GM23338 (cell line): ENCODE data around the gene DYNLRB1. TPM values are rescaled to one million over a fixed set of nuclear protein-coding genes. Genes with fewer than 3 reads are reported as not detected.

Source experiments
- ATAC-seq: fragments of 200-7000 bp; cut with Tn5 transposase; 3 replicates; pipeline ENCODE4 v1.9.1; 2020
- DNase-seq: peaks from one replicate; pipeline ENCODE4 v3.0.0-alpha.2; 2015; ENCODE audit warnings: low spot score
- H2AFZ ChIP-seq: fragments of 200-600 bp; sonication (generic); 2 replicates; pipeline ENCODE4 v1.8.0; 2016; ENCODE audit warnings: antibody characterized with exemption, mild to moderate bottlenecking, moderate library complexity
- H3F3A ChIP-seq: fragments of 200-600 bp; sonication (generic); replicated peaks from 2 replicates; pipeline ENCODE4 v1.8.0; 2017; ENCODE audit warnings: antibody characterized with exemption, mixed run types, low read depth
- H3K27ac ChIP-seq: fragments of 200-600 bp; sonication (generic); 2 replicates; pipeline ENCODE4 v1.6.1; 2016; ENCODE audit warnings: low read depth
- H3K27me3 ChIP-seq: fragments of 200-600 bp; sonication (generic); 2 replicates; pipeline ENCODE4 v1.8.0; 2016; ENCODE audit warnings: mild to moderate bottlenecking, mixed run types, moderate library complexity; ENCODE audit not compliant: insufficient read depth
- H3K36me3 ChIP-seq: fragments of 200-600 bp; sonication (generic); 2 replicates; pipeline ENCODE4 v1.8.0; 2016; ENCODE audit warnings: mild to moderate bottlenecking; ENCODE audit not compliant: insufficient read depth
- H3K4me1 ChIP-seq: fragments of 200-600 bp; sonication (generic); 2 replicates; pipeline ENCODE4 v1.8.0; 2016; ENCODE audit warnings: mild to moderate bottlenecking, moderate library complexity; ENCODE audit not compliant: insufficient read depth
- H3K4me2 ChIP-seq: fragments of 200-600 bp; sonication (generic); 2 replicates; pipeline ENCODE4 v1.7.1; 2017; ENCODE audit warnings: mixed run types
- H3K4me3 ChIP-seq: fragments of 200-600 bp; sonication (generic); 2 replicates; pipeline ENCODE4 v1.6.1; 2016; ENCODE audit warnings: mixed run types
- H3K79me2 ChIP-seq: fragments of 200-600 bp; sonication (generic); replicated peaks from 2 replicates; pipeline ENCODE4 v1.8.0; 2017; ENCODE audit warnings: mild to moderate bottlenecking; ENCODE audit not compliant: insufficient read depth
- H3K9me2 ChIP-seq: fragments of 200-600 bp; sonication (generic); 2 replicates; pipeline ENCODE4 v1.8.0; 2017; ENCODE audit not compliant: insufficient read depth
- H4K20me1 ChIP-seq: fragments of 200-600 bp; sonication (generic); replicated peaks from 2 replicates; pipeline ENCODE4 v1.8.0; 2017; ENCODE audit warnings: mild to moderate bottlenecking; ENCODE audit not compliant: insufficient read depth
- H3K27ac Mint-ChIP-seq: 2 replicates; pipeline ENCODE4 v1.8.0; 2020; ENCODE audit warnings: inconsistent platforms, mild to moderate bottlenecking, moderate library complexity, mixed read lengths
- H3K27me3 Mint-ChIP-seq: 3 replicates; pipeline ENCODE4 v1.8.0; 2022; ENCODE audit warnings: low read depth, mild to moderate bottlenecking, moderate library complexity, mixed read lengths, inconsistent platforms; ENCODE audit not compliant: insufficient read depth, poor library complexity
- H3K36me3 Mint-ChIP-seq: 3 replicates; pipeline ENCODE4 v1.8.0; 2021; ENCODE audit warnings: low read depth, mild to moderate bottlenecking, inconsistent platforms, moderate library complexity, mixed read lengths
- H3K4me1 Mint-ChIP-seq: 3 replicates; pipeline ENCODE4 v1.8.0; 2020; ENCODE audit warnings: mild to moderate bottlenecking, inconsistent platforms, mixed read lengths
- H3K4me3 Mint-ChIP-seq: 3 replicates; pipeline ENCODE4 v1.8.0; 2021; ENCODE audit warnings: moderate library complexity, mild to moderate bottlenecking, inconsistent platforms, mixed read lengths
- H3K9me3 Mint-ChIP-seq: 3 replicates; pipeline ENCODE4 v1.8.0; 2020; ENCODE audit warnings: moderate library complexity, mild to moderate bottlenecking, inconsistent platforms, mixed read lengths
- CREB1 ChIP-seq: fragments of 250-450 bp; sonication (Bioruptor Pico); IDR thresholded peaks from 2 replicates; pipeline ENCODE4 v1.5.0; 2020; ENCODE audit warnings: low read depth, mild to moderate bottlenecking, moderate library complexity
- EZH2 ChIP-seq: fragments of 200-600 bp; sonication (generic); IDR thresholded peaks from one replicate; pipeline ENCODE4 v1.8.0; 2017; ENCODE audit warnings: antibody characterized with exemption, mild to moderate bottlenecking, low read depth; ENCODE audit not compliant: unreplicated experiment
- EZH2phosphoT487 ChIP-seq: fragments of 200-600 bp; sonication (generic); IDR thresholded peaks from one replicate; pipeline ENCODE4 v1.8.1; 2018; ENCODE audit warnings: antibody characterized with exemption; ENCODE audit not compliant: unreplicated experiment
- JUNB ChIP-seq: IDR thresholded peaks from one replicate; pipeline ENCODE4 v1.6.1; 2016; ENCODE audit warnings: antibody characterized with exemption; ENCODE audit not compliant: unreplicated experiment
- NANOG ChIP-seq: IDR thresholded peaks from 2 replicates; pipeline ENCODE4 v1.6.1; 2016; ENCODE audit warnings: antibody characterized with exemption, borderline replicate concordance
- POLR2AphosphoS5 ChIP-seq: IDR thresholded peaks from 2 replicates; pipeline ENCODE4 v1.6.1; 2016; ENCODE audit warnings: antibody characterized with exemption, low read depth
- STAT1 ChIP-seq: IDR thresholded peaks from one replicate; pipeline ENCODE4 v1.6.1; 2016; ENCODE audit warnings: antibody characterized with exemption; ENCODE audit not compliant: unreplicated experiment
- ZNF114 ChIP-seq: fragments of 250-450 bp; sonication (Bioruptor Pico); IDR thresholded peaks from 2 replicates; pipeline ENCODE4 v1.5.0; 2020; ENCODE audit warnings: mild to moderate bottlenecking, moderate library complexity
- ZNF331 ChIP-seq: fragments of 250-450 bp; sonication (Bioruptor Pico); IDR thresholded peaks from 2 replicates; pipeline ENCODE4 v1.5.0; 2020; ENCODE audit warnings: low read depth, mild to moderate bottlenecking, moderate library complexity
- polyA plus RNA-seq: library from polyadenylated mRNA; unstranded; fragments of >200 nt; fragmentation: Nextera tagmentation; extraction: Ambion mirVana; gene quantifications from 2 replicates; pipeline ENCODE4 v1.2.1, GENCODE V29; 2016
- total RNA-seq: library from RNA; depleted of rRNA; stranded (reverse); fragments of >200 nt; shearing (Covaris generic); gene quantifications from 2 replicates; pipeline ENCODE4 v1.2.3, GENCODE V29; 2014
- TF ChIP-seq, protein P1 (sequence below): fragments of 250-450 bp; sonication (Bioruptor Pico); IDR thresholded peaks from 2 replicates; pipeline ENCODE4 v1.5.0; 2020; ENCODE audit warnings: mild to moderate bottlenecking, moderate library complexity
- TF ChIP-seq, protein P2 (sequence below): IDR thresholded peaks from 2 replicates; pipeline ENCODE4 v1.6.1; 2016; ENCODE audit warnings: antibody characterized with exemption
- TF ChIP-seq, protein P3 (sequence below): IDR thresholded peaks from one replicate; pipeline ENCODE4 v1.6.1; 2018; ENCODE audit warnings: antibody characterized with exemption; ENCODE audit not compliant: unreplicated experiment
- TF ChIP-seq, protein P4 (sequence below), 2 experiments: fragments of 200-600 bp in 1 of 2; sonication (generic) in 1 of 2; conservative IDR thresholded peaks; 2 replicates each; pipeline versions ENCODE4 v1.5.1 to v1.6.1; 2016 to 2017; ENCODE audit warnings: antibody characterized with exemption in 2 of 2, low read depth in 2 of 2, mild to moderate bottlenecking in 2 of 2, moderate library complexity in 1 of 2

DYNLRB1 gene
- total and polyA plus RNA-seq, 2 experiments from 2014 or later: 107 to 376 TPM

DNA sequence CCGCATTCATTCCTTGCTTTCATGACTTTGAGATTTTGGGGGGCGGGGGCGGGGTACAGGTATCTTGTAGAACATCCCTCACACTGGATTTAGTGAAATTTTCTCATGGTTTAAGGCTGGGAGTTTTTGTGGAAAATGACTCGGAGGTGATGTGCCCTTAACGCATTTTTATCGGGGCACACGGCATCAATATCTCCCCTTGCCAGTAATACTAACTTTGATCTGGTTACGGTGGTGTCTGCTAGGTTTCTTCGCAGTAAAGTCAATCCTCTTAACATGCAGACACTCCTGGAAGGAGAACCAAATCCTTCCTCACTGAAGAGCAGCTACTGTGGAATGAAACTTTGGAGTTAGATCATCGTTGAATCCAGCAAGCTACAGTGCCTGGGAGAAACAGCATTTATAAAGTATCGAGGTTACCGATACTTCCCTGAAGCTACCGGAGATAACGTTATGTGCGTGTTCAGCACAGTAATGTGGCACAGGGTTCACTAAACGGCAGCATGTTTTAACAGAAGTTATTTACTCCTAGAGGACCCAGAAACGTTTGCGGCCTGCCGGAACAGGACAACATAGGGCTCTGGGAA, 1.2 kb upstream of the DYNLRB1 start:
- Mint-ChIP-seq H3K36me3 (peaks cover 7% of the 10 kb centered on the region; the same call in 1 of the 3 replicates), H3K4me3 (peak overlapping the region; percentile 97), H3K27me3 (peaks cover 11% of the 10 kb centered on the region), H3K9me3 (no peaks in the 10 kb centered on the region), H3K27ac (peak overlapping the region; percentile 98), H3K4me1 (peaks cover 12% of the 10 kb centered on the region; the same call in 2 of the 3 replicates)
- Histone ChIP-seq H3K36me3 (no peaks in the 10 kb centered on the region; the same call in 1 of the 2 replicates), H4K20me1 (peaks cover 13% of the 10 kb centered on the region; the same call in 1 of the 2 replicates), H3K27ac (peak overlapping the region; percentile 88), H3K4me1 (peaks cover 8% of the 10 kb centered on the region), H2AFZ (peak overlapping the region; percentile 50), H3K4me2 (peak overlapping the region; percentile 87), H3K27me3 (no peaks in the 10 kb centered on the region), H3K79me2 (peaks cover 33% of the 10 kb centered on the region), H3K9me2 (no peaks in the 10 kb centered on the region), H3F3A (peaks cover 3% of the 10 kb centered on the region; the same call in 1 of the 2 replicates), H3K4me3 (peak overlapping the region; percentile 88)
- no peak for DNase-seq
- ATAC-seq: no peak
- TF ChIP-seq NANOG (no peak), ZNF114 (CRISPR knock-in tag) (no peak), EZH2phosphoT487 (no peak), POLR2AphosphoS5 (no peak), EZH2 (no peak), JUNB (no peak), CREB1 (CRISPR knock-in tag) (no peak), STAT1 (no peak), ZNF331 (no peak)
- TF ChIP-seq, protein P1, sequence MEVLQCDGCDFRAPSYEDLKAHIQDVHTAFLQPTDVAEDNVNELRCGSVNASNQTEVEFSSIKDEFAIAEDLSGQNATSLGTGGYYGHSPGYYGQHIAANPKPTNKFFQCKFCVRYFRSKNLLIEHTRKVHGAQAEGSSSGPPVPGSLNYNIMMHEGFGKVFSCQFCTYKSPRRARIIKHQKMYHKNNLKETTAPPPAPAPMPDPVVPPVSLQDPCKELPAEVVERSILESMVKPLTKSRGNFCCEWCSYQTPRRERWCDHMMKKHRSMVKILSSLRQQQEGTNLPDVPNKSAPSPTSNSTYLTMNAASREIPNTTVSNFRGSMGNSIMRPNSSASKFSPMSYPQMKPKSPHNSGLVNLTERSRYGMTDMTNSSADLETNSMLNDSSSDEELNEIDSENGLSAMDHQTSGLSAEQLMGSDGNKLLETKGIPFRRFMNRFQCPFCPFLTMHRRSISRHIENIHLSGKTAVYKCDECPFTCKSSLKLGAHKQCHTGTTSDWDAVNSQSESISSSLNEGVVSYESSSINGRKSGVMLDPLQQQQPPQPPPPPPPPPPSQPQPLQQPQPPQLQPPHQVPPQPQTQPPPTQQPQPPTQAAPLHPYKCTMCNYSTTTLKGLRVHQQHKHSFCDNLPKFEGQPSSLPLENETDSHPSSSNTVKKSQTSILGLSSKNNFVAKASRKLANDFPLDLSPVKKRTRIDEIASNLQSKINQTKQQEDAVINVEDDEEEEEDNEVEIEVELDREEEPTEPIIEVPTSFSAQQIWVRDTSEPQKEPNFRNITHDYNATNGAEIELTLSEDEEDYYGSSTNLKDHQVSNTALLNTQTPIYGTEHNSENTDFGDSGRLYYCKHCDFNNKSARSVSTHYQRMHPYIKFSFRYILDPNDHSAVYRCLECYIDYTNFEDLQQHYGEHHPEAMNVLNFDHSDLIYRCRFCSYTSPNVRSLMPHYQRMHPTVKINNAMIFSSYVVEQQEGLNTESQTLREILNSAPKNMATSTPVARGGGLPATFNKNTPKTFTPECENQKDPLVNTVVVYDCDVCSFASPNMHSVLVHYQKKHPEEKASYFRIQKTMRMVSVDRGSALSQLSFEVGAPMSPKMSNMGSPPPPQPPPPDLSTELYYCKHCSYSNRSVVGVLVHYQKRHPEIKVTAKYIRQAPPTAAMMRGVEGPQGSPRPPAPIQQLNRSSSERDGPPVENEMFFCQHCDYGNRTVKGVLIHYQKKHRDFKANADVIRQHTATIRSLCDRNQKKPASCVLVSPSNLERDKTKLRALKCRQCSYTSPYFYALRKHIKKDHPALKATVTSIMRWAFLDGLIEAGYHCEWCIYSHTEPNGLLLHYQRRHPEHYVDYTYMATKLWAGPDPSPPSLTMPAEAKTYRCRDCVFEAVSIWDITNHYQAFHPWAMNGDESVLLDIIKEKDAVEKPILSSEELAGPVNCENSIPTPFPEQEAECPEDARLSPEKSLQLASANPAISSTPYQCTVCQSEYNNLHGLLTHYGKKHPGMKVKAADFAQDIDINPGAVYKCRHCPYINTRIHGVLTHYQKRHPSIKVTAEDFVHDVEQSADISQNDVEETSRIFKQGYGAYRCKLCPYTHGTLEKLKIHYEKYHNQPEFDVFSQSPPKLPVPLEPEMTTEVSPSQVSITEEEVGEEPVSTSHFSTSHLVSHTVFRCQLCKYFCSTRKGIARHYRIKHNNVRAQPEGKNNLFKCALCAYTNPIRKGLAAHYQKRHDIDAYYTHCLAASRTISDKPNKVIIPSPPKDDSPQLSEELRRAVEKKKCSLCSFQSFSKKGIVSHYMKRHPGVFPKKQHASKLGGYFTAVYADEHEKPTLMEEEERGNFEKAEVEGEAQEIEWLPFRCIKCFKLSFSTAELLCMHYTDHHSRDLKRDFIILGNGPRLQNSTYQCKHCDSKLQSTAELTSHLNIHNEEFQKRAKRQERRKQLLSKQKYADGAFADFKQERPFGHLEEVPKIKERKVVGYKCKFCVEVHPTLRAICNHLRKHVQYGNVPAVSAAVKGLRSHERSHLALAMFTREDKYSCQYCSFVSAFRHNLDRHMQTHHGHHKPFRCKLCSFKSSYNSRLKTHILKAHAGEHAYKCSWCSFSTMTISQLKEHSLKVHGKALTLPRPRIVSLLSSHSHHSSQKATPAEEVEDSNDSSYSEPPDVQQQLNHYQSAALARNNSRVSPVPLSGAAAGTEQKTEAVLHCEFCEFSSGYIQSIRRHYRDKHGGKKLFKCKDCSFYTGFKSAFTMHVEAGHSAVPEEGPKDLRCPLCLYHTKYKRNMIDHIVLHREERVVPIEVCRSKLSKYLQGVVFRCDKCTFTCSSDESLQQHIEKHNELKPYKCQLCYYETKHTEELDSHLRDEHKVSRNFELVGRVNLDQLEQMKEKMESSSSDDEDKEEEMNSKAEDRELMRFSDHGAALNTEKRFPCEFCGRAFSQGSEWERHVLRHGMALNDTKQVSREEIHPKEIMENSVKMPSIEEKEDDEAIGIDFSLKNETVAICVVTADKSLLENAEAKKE (CRISPR knock-in tag): no peak
- TF ChIP-seq, protein P2, sequence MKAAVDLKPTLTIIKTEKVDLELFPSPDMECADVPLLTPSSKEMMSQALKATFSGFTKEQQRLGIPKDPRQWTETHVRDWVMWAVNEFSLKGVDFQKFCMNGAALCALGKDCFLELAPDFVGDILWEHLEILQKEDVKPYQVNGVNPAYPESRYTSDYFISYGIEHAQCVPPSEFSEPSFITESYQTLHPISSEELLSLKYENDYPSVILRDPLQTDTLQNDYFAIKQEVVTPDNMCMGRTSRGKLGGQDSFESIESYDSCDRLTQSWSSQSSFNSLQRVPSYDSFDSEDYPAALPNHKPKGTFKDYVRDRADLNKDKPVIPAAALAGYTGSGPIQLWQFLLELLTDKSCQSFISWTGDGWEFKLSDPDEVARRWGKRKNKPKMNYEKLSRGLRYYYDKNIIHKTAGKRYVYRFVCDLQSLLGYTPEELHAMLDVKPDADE: no peak
- TF ChIP-seq, protein P3, sequence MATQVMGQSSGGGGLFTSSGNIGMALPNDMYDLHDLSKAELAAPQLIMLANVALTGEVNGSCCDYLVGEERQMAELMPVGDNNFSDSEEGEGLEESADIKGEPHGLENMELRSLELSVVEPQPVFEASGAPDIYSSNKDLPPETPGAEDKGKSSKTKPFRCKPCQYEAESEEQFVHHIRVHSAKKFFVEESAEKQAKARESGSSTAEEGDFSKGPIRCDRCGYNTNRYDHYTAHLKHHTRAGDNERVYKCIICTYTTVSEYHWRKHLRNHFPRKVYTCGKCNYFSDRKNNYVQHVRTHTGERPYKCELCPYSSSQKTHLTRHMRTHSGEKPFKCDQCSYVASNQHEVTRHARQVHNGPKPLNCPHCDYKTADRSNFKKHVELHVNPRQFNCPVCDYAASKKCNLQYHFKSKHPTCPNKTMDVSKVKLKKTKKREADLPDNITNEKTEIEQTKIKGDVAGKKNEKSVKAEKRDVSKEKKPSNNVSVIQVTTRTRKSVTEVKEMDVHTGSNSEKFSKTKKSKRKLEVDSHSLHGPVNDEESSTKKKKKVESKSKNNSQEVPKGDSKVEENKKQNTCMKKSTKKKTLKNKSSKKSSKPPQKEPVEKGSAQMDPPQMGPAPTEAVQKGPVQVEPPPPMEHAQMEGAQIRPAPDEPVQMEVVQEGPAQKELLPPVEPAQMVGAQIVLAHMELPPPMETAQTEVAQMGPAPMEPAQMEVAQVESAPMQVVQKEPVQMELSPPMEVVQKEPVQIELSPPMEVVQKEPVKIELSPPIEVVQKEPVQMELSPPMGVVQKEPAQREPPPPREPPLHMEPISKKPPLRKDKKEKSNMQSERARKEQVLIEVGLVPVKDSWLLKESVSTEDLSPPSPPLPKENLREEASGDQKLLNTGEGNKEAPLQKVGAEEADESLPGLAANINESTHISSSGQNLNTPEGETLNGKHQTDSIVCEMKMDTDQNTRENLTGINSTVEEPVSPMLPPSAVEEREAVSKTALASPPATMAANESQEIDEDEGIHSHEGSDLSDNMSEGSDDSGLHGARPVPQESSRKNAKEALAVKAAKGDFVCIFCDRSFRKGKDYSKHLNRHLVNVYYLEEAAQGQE: no peak
- TF ChIP-seq, protein P4, sequence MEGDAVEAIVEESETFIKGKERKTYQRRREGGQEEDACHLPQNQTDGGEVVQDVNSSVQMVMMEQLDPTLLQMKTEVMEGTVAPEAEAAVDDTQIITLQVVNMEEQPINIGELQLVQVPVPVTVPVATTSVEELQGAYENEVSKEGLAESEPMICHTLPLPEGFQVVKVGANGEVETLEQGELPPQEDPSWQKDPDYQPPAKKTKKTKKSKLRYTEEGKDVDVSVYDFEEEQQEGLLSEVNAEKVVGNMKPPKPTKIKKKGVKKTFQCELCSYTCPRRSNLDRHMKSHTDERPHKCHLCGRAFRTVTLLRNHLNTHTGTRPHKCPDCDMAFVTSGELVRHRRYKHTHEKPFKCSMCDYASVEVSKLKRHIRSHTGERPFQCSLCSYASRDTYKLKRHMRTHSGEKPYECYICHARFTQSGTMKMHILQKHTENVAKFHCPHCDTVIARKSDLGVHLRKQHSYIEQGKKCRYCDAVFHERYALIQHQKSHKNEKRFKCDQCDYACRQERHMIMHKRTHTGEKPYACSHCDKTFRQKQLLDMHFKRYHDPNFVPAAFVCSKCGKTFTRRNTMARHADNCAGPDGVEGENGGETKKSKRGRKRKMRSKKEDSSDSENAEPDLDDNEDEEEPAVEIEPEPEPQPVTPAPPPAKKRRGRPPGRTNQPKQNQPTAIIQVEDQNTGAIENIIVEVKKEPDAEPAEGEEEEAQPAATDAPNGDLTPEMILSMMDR (conservative IDR thresholded peaks at IDR 0.05; ENCODE audit: low read depth in 2 of 2): no peak
